Neural progenitor cell (in vitro differentiated cells): ENCODE results near the gene ZFPM1. TPM values are rescaled to one million over a fixed set of nuclear protein-coding genes. Genes with fewer than 3 reads are reported as not detected.

ENCODE experiments used
- DNase-seq: peaks from one replicate; pipeline ENCODE4 v3.0.0-alpha.2; 2016; ENCODE audit warnings: low spot score
- H2AFZ ChIP-seq: fragments of 200-600 bp; sonication (generic); replicated peaks from 2 replicates; pipeline ENCODE4 v1.6.1; 2016; ENCODE audit warnings: antibody characterized with exemption
- H3F3A ChIP-seq: fragments of 200-600 bp; sonication (generic); 2 replicates; pipeline ENCODE4 v1.6.1; 2016; ENCODE audit warnings: antibody characterized with exemption, low read depth
- H3K27ac ChIP-seq: fragments of 200-600 bp; sonication (generic); 2 replicates; pipeline ENCODE4 v1.5.1; 2016; ENCODE audit warnings: mild to moderate bottlenecking
- H3K27me3 ChIP-seq: fragments of 200-600 bp; sonication (generic); 2 replicates; pipeline ENCODE4 v1.6.1; 2016; ENCODE audit warnings: mild to moderate bottlenecking, moderate library complexity
- H3K36me3 ChIP-seq: fragments of 200-600 bp; sonication (generic); 2 replicates; pipeline ENCODE4 v1.5.1; 2016
- H3K4me1 ChIP-seq: fragments of 200-600 bp; sonication (generic); 2 replicates; pipeline ENCODE4 v1.6.1; 2016; ENCODE audit warnings: mixed run types
- H3K4me2 ChIP-seq: fragments of 200-600 bp; sonication (generic); 2 replicates; pipeline ENCODE4 v1.6.1; 2016
- H3K4me3 ChIP-seq: fragments of 200-600 bp; sonication (generic); 2 replicates; pipeline ENCODE4 v1.5.1; 2016
- H3K79me2 ChIP-seq: fragments of 200-600 bp; sonication (generic); 2 replicates; pipeline ENCODE4 v1.6.1; 2016; ENCODE audit warnings: low read depth
- H3K9ac ChIP-seq: fragments of 200-600 bp; sonication (generic); 2 replicates; pipeline ENCODE4 v1.6.1; 2016
- H3K9me3 ChIP-seq: fragments of 200-600 bp; sonication (generic); 2 replicates; pipeline ENCODE4 v1.5.1; 2016; ENCODE audit warnings: low read depth
- H4K20me1 ChIP-seq: fragments of 200-600 bp; sonication (generic); 2 replicates; pipeline ENCODE4 v1.6.1; 2016; ENCODE audit warnings: low read depth
- H3K27ac Mint-ChIP-seq: 3 replicates; pipeline ENCODE4 v1.8.0; 2021; ENCODE audit warnings: mixed read lengths
- H3K27me3 Mint-ChIP-seq: 2 replicates; pipeline ENCODE4 v1.8.0; 2022; ENCODE audit warnings: low read depth, mild to moderate bottlenecking, inconsistent platforms, moderate library complexity, mixed read lengths; ENCODE audit not compliant: insufficient read depth
- H3K36me3 Mint-ChIP-seq: 3 replicates; pipeline ENCODE4 v1.8.0; 2021; ENCODE audit warnings: mixed read lengths
- H3K4me1 Mint-ChIP-seq: 3 replicates; pipeline ENCODE4 v1.8.0; 2021; ENCODE audit warnings: mixed read lengths
- H3K4me3 Mint-ChIP-seq: 3 replicates; pipeline ENCODE4 v1.8.0; 2021; ENCODE audit warnings: mild to moderate bottlenecking, moderate library complexity, mixed read lengths
- H3K9me3 Mint-ChIP-seq: 3 replicates; pipeline ENCODE4 v1.8.0; 2020; ENCODE audit warnings: mixed read lengths
- CTCF ChIP-seq: fragments of 200-600 bp; sonication (generic); IDR thresholded peaks from 2 replicates; pipeline ENCODE4 v1.5.1; 2017; ENCODE audit warnings: antibody characterized with exemption, mild to moderate bottlenecking
- EZH2 ChIP-seq: fragments of 200-600 bp; sonication (generic); IDR thresholded peaks from 2 replicates; pipeline ENCODE4 v1.6.1; 2017; ENCODE audit warnings: antibody characterized with exemption, mild to moderate bottlenecking, moderate library complexity
- EZH2phosphoT487 ChIP-seq: fragments of 200-600 bp; sonication (generic); IDR thresholded peaks from 2 replicates; pipeline ENCODE4 v1.6.1; 2017; ENCODE audit warnings: antibody characterized with exemption
- total RNA-seq: library from RNA; depleted of rRNA; stranded (reverse); fragments of >200 nt; gene quantifications from 2 replicates; pipeline ENCODE4 v1.2.3, GENCODE V29; 2015; ENCODE audit warnings: low replicate concordance

Gene ZFPM1
- total RNA-seq, 1 donor from 2014 or later, result 0.36 TPM

- Histone ChIP-seq H3K9ac (no peak overlapping the region), H3K4me1 (peaks cover 6% of the 10 kb centered on the region), H3K4me2 (no peak overlapping the region), H3F3A (peaks cover 6% of the 10 kb centered on the region), H3K79me2 (peaks cover 99% of the 10 kb centered on the region), H3K4me3 (no peak overlapping the region), H3K9me3 (no peaks in the 10 kb centered on the region), H2AFZ (no peak overlapping the region), H3K27me3 (no peaks in the 10 kb centered on the region), H3K27ac (no peak overlapping the region), H4K20me1 (peaks cover 92% of the 10 kb centered on the region), H3K36me3 (no peaks in the 10 kb centered on the region)
- Mint-ChIP-seq H3K27me3 (peaks cover 4% of the 10 kb centered on the region), H3K9me3 (no peaks in the 10 kb centered on the region), H3K27ac (no peak overlapping the region), H3K4me1 (peaks cover 12% of the 10 kb centered on the region), H3K36me3 (peaks cover 21% of the 10 kb centered on the region), H3K4me3 (no peak overlapping the region)
- no peak for DNase-seq
- no peak for TF ChIP-seq EZH2
- no peak for TF ChIP-seq CTCF
- TF ChIP-seq EZH2phosphoT487, result no peak
These were observed 123.2 kb downstream of the ZFPM1 start for GRCh38 chr16:88576307-88576706.

- peaks cover 4% of the 10 kb centered on the region for H3K27me3 Mint-ChIP-seq
These were observed 124.1 kb downstream of the ZFPM1 start for GRCh38 chr16:88577166-88577565.

GRCh38 chr16:88578446-88579313, 125.6 kb downstream of the ZFPM1 start:
- Histone ChIP-seq H3K79me2 (peaks cover 99% of the 10 kb centered on the region), H3F3A (no peaks in the 10 kb centered on the region), H4K20me1 (peaks cover 90% of the 10 kb centered on the region), H3K4me3 (no peak overlapping the region), H3K4me2 (no peak overlapping the region), H3K9me3 (no peaks in the 10 kb centered on the region), H3K27me3 (no peaks in the 10 kb centered on the region), H3K4me1 (no peaks in the 10 kb centered on the region), H3K9ac (no peak overlapping the region), H3K27ac (no peak overlapping the region), H3K36me3 (no peaks in the 10 kb centered on the region), H2AFZ (no peak overlapping the region)
- H3K27me3 Mint-ChIP-seq, result peaks cover 4% of the 10 kb centered on the region
- no peak overlapping the region for H3K27ac Mint-ChIP-seq
- no peaks in the 10 kb centered on the region for H3K4me1 Mint-ChIP-seq
- peaks cover 18% of the 10 kb centered on the region for H3K36me3 Mint-ChIP-seq
- DNase-seq, result no peak
- peak overlapping the region; percentile 43 for H3K4me3 Mint-ChIP-seq
- H3K9me3 Mint-ChIP-seq, result no peaks in the 10 kb centered on the region
- no peak for TF ChIP-seq EZH2
- no peak for TF ChIP-seq CTCF
- no peak for TF ChIP-seq EZH2phosphoT487

More at GRCh38 chr16:88577166-88577565, 124.1 kb downstream of the ZFPM1 start:
- H2AFZ ChIP-seq, result no peak overlapping the region
- no peaks in the 10 kb centered on the region for H3K9me3 Mint-ChIP-seq
- no peaks in the 10 kb centered on the region for H3K36me3 ChIP-seq
- no peak for DNase-seq
- no peaks in the 10 kb centered on the region for H3K4me1 ChIP-seq
- H3K9ac ChIP-seq, result no peak overlapping the region
- H3F3A ChIP-seq, result no peaks in the 10 kb centered on the region
- no peak overlapping the region for H3K4me3 Mint-ChIP-seq
- peaks cover 99% of the 10 kb centered on the region for H3K79me2 ChIP-seq
- no peak for TF ChIP-seq EZH2
- no peak for TF ChIP-seq EZH2phosphoT487
- no peak for TF ChIP-seq CTCF
- peaks cover 23% of the 10 kb centered on the region for H3K36me3 Mint-ChIP-seq
- H3K9me3 ChIP-seq, result no peaks in the 10 kb centered on the region
- H4K20me1 ChIP-seq, result peaks cover 90% of the 10 kb centered on the region
- no peaks in the 10 kb centered on the region for H3K27me3 ChIP-seq
- no peak overlapping the region for H3K27ac ChIP-seq
- H3K4me2 ChIP-seq, result no peak overlapping the region
- H3K4me3 ChIP-seq, result no peak overlapping the region
- H3K4me1 Mint-ChIP-seq, result peaks cover 5% of the 10 kb centered on the region
- no peak overlapping the region for H3K27ac Mint-ChIP-seq
